CD4-positive, alpha-beta T cell (primary cell): ENCODE measurements around the gene LTBP4. TPM values are rescaled to one million over a fixed set of nuclear protein-coding genes. Genes with fewer than 3 reads are reported as not detected.

ENCODE experiments used
- ATAC-seq: fragments of 200-7000 bp; cut with Tn5 transposase; one replicate; pipeline ENCODE4 v1.10.0; 2022; ENCODE audit warnings: mild to moderate bottlenecking; ENCODE audit not compliant: poor library complexity
- CTCF ChIA-PET: fragments of 350-600 bp; sonication (Branson Sonifier 250); formaldehyde crosslinking; loops from one replicate; lab custom pipeline; 2021; ENCODE audit warnings: antibody characterized with exemption, inconsistent platforms; lab: Charles Lee
- POLR2A ChIA-PET: fragments of 350-600 bp; sonication (Branson Sonifier 250); formaldehyde crosslinking; loops from one replicate; lab custom pipeline; 2021; ENCODE audit warnings: antibody characterized with exemption, inconsistent platforms; lab: Charles Lee
- DNase-seq, 14 experiments: peaks; one replicate each; pipeline ENCODE4 v3.0.0-alpha.2; 2013 to 2020; ENCODE audit warnings: mixed read lengths in 2 of 14
- H3K27ac ChIP-seq, 2 donors: one replicate each; pipeline versions ENCODE4 v1.5.1 to v1.7.0; 2013; ENCODE audit warnings: low read length in 2 of 2, low read depth in 1 of 2, mild to moderate bottlenecking in 1 of 2
- H3K27me3 ChIP-seq, 2 experiments: 1 replicate in 1 of 2; 2 replicates in 1 of 2; pipeline versions ENCODE4 v1.6.1 to v1.7.0; 2013; ENCODE audit warnings: low read length in 2 of 2, control low read depth in 1 of 2, mild to moderate bottlenecking in 1 of 2, moderate library complexity in 1 of 2; ENCODE audit not compliant: insufficient read depth in 2 of 2, control insufficient read depth in 1 of 2
- H3K36me3 ChIP-seq: one replicate; pipeline ENCODE4 v1.6.1; 2013; ENCODE audit warnings: low read length, control low read depth; ENCODE audit not compliant: insufficient read depth
- H3K4me1 ChIP-seq: one replicate; pipeline ENCODE4 v1.6.1; 2013; ENCODE audit warnings: low read length, control low read depth; ENCODE audit not compliant: insufficient read depth
- H3K4me3 ChIP-seq: one replicate; pipeline ENCODE4 v1.5.1; 2013; ENCODE audit warnings: mild to moderate bottlenecking, low read length, moderate library complexity
- H3K9me3 ChIP-seq, 2 experiments: 1 replicate in 1 of 2; 2 replicates in 1 of 2; pipeline versions ENCODE4 v1.6.1 to v1.7.0; 2013; ENCODE audit warnings: low read length in 2 of 2, mild to moderate bottlenecking in 2 of 2, control low read depth in 1 of 2, moderate library complexity in 1 of 2; ENCODE audit not compliant: control insufficient read depth in 1 of 2, insufficient read depth in 1 of 2
- H3K27ac Mint-ChIP-seq: one replicate; pipeline ENCODE4 v1.8.0; 2020; ENCODE audit warnings: mixed read lengths
- H3K27me3 Mint-ChIP-seq: one replicate; pipeline ENCODE4 v1.8.0; 2021; ENCODE audit warnings: mixed read lengths
- H3K36me3 Mint-ChIP-seq: one replicate; pipeline ENCODE4 v1.8.0; 2021; ENCODE audit warnings: low read depth, mixed read lengths
- H3K4me1 Mint-ChIP-seq: one replicate; pipeline ENCODE4 v1.8.0; 2021; ENCODE audit warnings: low read depth, mixed read lengths
- H3K4me3 Mint-ChIP-seq: one replicate; pipeline ENCODE4 v1.8.0; 2020; ENCODE audit warnings: mild to moderate bottlenecking, mixed read lengths
- H3K9me3 Mint-ChIP-seq: one replicate; pipeline ENCODE4 v1.8.0; 2020; ENCODE audit warnings: mixed read lengths
- CTCF ChIP-seq: fragments of 200-600 bp; IDR thresholded peaks from one replicate; pipeline ENCODE4 v1.8.0; 2022; ENCODE audit warnings: antibody characterized with exemption, mild to moderate bottlenecking
- intact Hi-C, 2 experiments: fragments of 100-400 bp; cut with DNase I in 1 of 2; cut with micrococcal nuclease in 1 of 2; formaldehyde crosslinking; loops; one replicate each; pipeline versions ENCODE4 v1.15.1 to v1.9.0; 2023 to 2025; cut with DNase I, micrococcal nuclease
- total RNA-seq, 174 experiments: library from RNA in 2 of 174; stranded (reverse) in 2 of 174; gene quantifications; one replicate each; pipeline ENCODE4 v1.2.3 and lab custom pipeline; 2021 to 2026

The LTBP4 gene
- total RNA-seq, 2 experiments from 2014 or later: 116 to 134 TPM

- Mint-ChIP-seq H3K9me3 (no peaks in the 10 kb centered on the region), H3K36me3 (peaks cover 54% of the 10 kb centered on the region), H3K4me3 (no peak overlapping the region), H3K27ac (no peak overlapping the region), H3K4me1 (peaks cover 34% of the 10 kb centered on the region), H3K27me3 (no peaks in the 10 kb centered on the region)
- H3K36me3 ChIP-seq: peaks cover 21% of the 10 kb centered on the region
- ChIA-PET CTCF (interaction anchor here (2.8 kb wide), 1 partner anchor 17 kb away, joined by 26 read pairs; no protein-coding TSS in a partner anchor), POLR2A (interaction anchor here (4.6 kb wide), 1 partner anchor 13 kb away, joined by 51 read pairs; no protein-coding TSS in a partner anchor)
- no peak overlapping the region for H3K27ac ChIP-seq
- H3K4me1 ChIP-seq: peaks cover 42% of the 10 kb centered on the region
- no peak for ATAC-seq
- H3K9me3 ChIP-seq: peaks cover 0 to 6% of the 10 kb centered on the region in 2 experiments
- no peak overlapping the region for H3K4me3 ChIP-seq
- H3K27me3 ChIP-seq: no peaks in the 10 kb centered on the region
- no peak for DNase-seq
- no peak for TF ChIP-seq CTCF
- intact Hi-C loops: no loop called here
Measured at GRCh38 chr19:40616941-40617340, 15.8 kb downstream of the LTBP4 start.

- Histone ChIP-seq H3K9me3 (peaks cover 0 to 5% of the 10 kb centered on the region in 2 experiments), H3K36me3 (peaks cover 30% of the 10 kb centered on the region), H3K4me1 (peaks cover 32% of the 10 kb centered on the region), H3K4me3 (no peak overlapping the region), H3K27ac (no peak overlapping the region), H3K27me3 (no peaks in the 10 kb centered on the region)
- ATAC-seq (no peak), DNase-seq (no peak)
- H3K9me3 Mint-ChIP-seq: no peaks in the 10 kb centered on the region
- POLR2A ChIA-PET: interaction anchor here (0.6 to 0.7 kb wide), 2 partner anchors 8 to 17 kb away, joined by 3 to 4 read pairs; no protein-coding TSS in a partner anchor
- H3K36me3 Mint-ChIP-seq: peaks cover 61% of the 10 kb centered on the region
- no peak for TF ChIP-seq CTCF
- no peak overlapping the region for H3K4me3 Mint-ChIP-seq
- CTCF ChIA-PET: interaction anchor here (1.5 to 2.1 kb wide), 2 partner anchors 12 to 16 kb away, joined by 5 to 9 read pairs; no protein-coding TSS in a partner anchor
- H3K4me1 Mint-ChIP-seq: peaks cover 26% of the 10 kb centered on the region
- H3K27me3 Mint-ChIP-seq: no peaks in the 10 kb centered on the region
- no peak overlapping the region for H3K27ac Mint-ChIP-seq
- intact Hi-C loops: no loop called here
Measured at GRCh38 chr19:40617961-40618360, 16.8 kb downstream of the LTBP4 start.

DNA sequence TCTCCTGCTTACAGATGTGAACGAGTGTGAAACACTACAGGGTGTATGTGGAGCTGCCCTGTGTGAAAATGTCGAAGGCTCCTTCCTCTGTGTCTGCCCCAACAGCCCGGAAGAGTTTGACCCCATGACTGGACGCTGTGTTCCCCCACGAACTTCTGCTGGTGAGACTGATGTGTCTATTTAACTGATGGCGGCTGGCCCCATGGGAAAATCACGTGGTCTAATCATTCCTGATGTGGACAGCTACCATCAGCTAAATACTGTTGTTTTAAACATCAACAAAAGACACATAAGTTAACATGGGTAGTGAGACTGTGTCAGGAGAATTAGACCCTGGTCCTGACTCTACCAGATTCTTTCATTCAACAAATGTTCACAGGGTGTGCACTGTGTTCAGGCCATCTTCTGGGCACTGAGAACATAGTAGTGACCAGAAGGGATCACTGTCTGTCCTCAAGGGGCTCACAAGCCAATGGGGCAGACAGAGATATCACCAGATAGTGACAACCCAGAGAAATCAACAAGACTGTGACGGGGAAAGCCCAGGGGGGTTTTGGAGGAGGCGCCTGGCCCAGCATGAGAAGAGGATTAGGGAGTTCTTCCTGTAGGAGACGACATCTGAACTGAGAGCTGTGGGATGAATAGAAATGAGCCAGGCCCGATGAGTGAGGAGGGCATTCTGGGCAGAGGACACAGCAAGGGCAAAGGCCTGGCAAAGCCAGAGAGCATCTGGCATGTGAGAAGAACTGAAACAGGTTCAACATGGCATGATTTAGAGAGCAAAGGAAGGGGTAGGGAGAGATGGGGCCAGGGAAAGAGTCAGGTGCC, 18.4 kb downstream of the LTBP4 start:
- no peak overlapping the region for H3K4me3 ChIP-seq
- ChIA-PET POLR2A (no interaction called here), CTCF (interaction anchor here (0.7 to 2.1 kb wide), 3 partner anchors 14 to 21 kb away, joined by 3 to 9 read pairs (median 5); no protein-coding TSS in a partner anchor)
- H3K27ac ChIP-seq: no peak overlapping the region
- intact Hi-C loops: no loop called here
- Mint-ChIP-seq H3K36me3 (peaks cover 66% of the 10 kb centered on the region), H3K4me1 (peaks cover 15% of the 10 kb centered on the region), H3K27ac (no peak overlapping the region), H3K9me3 (no peaks in the 10 kb centered on the region), H3K4me3 (no peak overlapping the region), H3K27me3 (no peaks in the 10 kb centered on the region)
- peaks cover 40% of the 10 kb centered on the region for H3K36me3 ChIP-seq
- H3K4me1 ChIP-seq: peaks cover 16% of the 10 kb centered on the region
- TF ChIP-seq CTCF: no peak
- no peak for DNase-seq
- H3K27me3 ChIP-seq: no peaks in the 10 kb centered on the region
- no peak for ATAC-seq
- H3K9me3 ChIP-seq: no peaks in the 10 kb centered on the region
